IMR-90 (cell line): ENCODE measurements around the gene SDHD. TPM values are rescaled to one million over a fixed set of nuclear protein-coding genes. Genes with fewer than 3 reads are reported as not detected.

Source experiments
- ATAC-seq: fragments of 200-7000 bp; cut with Tn5 transposase; 2 replicates; pipeline ENCODE4 v1.9.1; 2020; ENCODE audit warnings: low read depth, mild to moderate bottlenecking, moderate library complexity
- BruUV-seq: library from RNA; stranded (reverse); fragments of 400-500 nt; replicated peaks from 2 replicates; lab custom pipeline; 2021; lab: Mats Ljungman, UMichigan
- CTCF ChIA-PET: fragments of 300-600 bp; formaldehyde crosslinking; extraction: SDS; loops from one replicate; lab custom pipeline; 2021; ENCODE audit warnings: antibody characterized with exemption; lab: Yijun Ruan, JAX
- POLR2A ChIA-PET: fragments of 300-600 bp; sonication (Branson Sonifier 250); formaldehyde crosslinking; loops from one replicate; lab custom pipeline; 2022; ENCODE audit warnings: antibody characterized with exemption; ENCODE audit not compliant: unreplicated experiment; lab: Charles Lee
- DNase-seq: peaks from one replicate; pipeline ENCODE4 v3.0.0; 2013
- H2AFZ ChIP-seq: replicated peaks from 2 replicates; pipeline ENCODE3; 2013; ENCODE audit warnings: low read length, mild to moderate bottlenecking; ENCODE audit not compliant: poor library complexity
- H2AK5ac ChIP-seq: 2 replicates; pipeline ENCODE4 v1.6.1; 2013; ENCODE audit warnings: low read depth, low read length, inconsistent platforms
- H2AK9ac ChIP-seq: replicated peaks from 2 replicates; pipeline ENCODE3; 2013; ENCODE audit warnings: mild to moderate bottlenecking, low read depth, low read length, moderate library complexity; ENCODE audit not compliant: poor library complexity
- H2BK120ac ChIP-seq: 2 replicates; pipeline ENCODE4 v1.6.1; 2013; ENCODE audit warnings: low read depth, low read length, inconsistent platforms
- H2BK15ac ChIP-seq: 3 replicates; pipeline ENCODE4 v1.6.1; 2013; ENCODE audit warnings: low read depth, low read length, inconsistent platforms
- H2BK20ac ChIP-seq: 2 replicates; pipeline ENCODE4 v1.6.1; 2013; ENCODE audit warnings: low read depth, mild to moderate bottlenecking, inconsistent platforms, low read length, moderate library complexity
- H2BK5ac ChIP-seq: 2 replicates; pipeline ENCODE4 v1.6.1; 2013; ENCODE audit warnings: mild to moderate bottlenecking, low read depth, low read length, inconsistent platforms; ENCODE audit not compliant: poor library complexity, severe bottlenecking
- H3K14ac ChIP-seq: replicated peaks from 2 replicates; pipeline ENCODE4 v1.6.1; 2013; ENCODE audit warnings: low read depth, low read length, inconsistent platforms
- H3K18ac ChIP-seq: 2 replicates; pipeline ENCODE4 v1.6.1; 2013; ENCODE audit warnings: low read depth, low read length, control low read depth
- H3K23ac ChIP-seq: 2 replicates; pipeline ENCODE4 v1.6.1; 2013; ENCODE audit warnings: low read depth, low read length, inconsistent platforms
- H3K27ac ChIP-seq: 2 replicates; pipeline ENCODE4 v1.5.1; 2013; ENCODE audit warnings: mild to moderate bottlenecking, control low read depth, low read length; ENCODE audit not compliant: insufficient read depth
- H3K27me3 ChIP-seq: 2 replicates; pipeline ENCODE4 v1.6.1; 2013; ENCODE audit warnings: low read length; ENCODE audit not compliant: control insufficient read depth, insufficient read depth
- H3K36me3 ChIP-seq: 2 replicates; pipeline ENCODE4 v1.6.1; 2013; ENCODE audit warnings: low read length, mixed read lengths; ENCODE audit not compliant: control insufficient read depth, insufficient read depth
- H3K4ac ChIP-seq: 2 replicates; pipeline ENCODE4 v1.6.1; 2013; ENCODE audit warnings: low read depth, low read length, inconsistent platforms
- H3K4me1 ChIP-seq: 2 replicates; pipeline ENCODE4 v1.6.1; 2013; ENCODE audit warnings: low read length, mixed read lengths; ENCODE audit not compliant: control insufficient read depth, insufficient read depth
- H3K4me2 ChIP-seq: 2 replicates; pipeline ENCODE4 v1.6.1; 2013; ENCODE audit warnings: low read depth, mild to moderate bottlenecking, control low read depth, low read length, moderate library complexity
- H3K4me3 ChIP-seq: 2 replicates; pipeline ENCODE4 v1.5.1; 2013; ENCODE audit warnings: low read depth, mild to moderate bottlenecking, control low read depth, low read length, moderate library complexity; ENCODE audit not compliant: insufficient read depth
- H3K56ac ChIP-seq: 2 replicates; pipeline ENCODE4 v1.6.1; 2013; ENCODE audit warnings: low read length, inconsistent platforms; ENCODE audit not compliant: insufficient read depth; ENCODE audit errors: extremely low read depth
- H3K79me1 ChIP-seq, 2 experiments: 2 replicates each; pipeline ENCODE4 v1.6.1; 2013; ENCODE audit warnings: low read length in 2 of 2, inconsistent platforms in 1 of 2, low read depth in 1 of 2
- H3K9ac ChIP-seq: 2 replicates; pipeline ENCODE4 v1.6.1; 2013; ENCODE audit warnings: low read depth, low read length, control low read depth
- H3K9me1 ChIP-seq: 2 replicates; pipeline ENCODE4 v1.6.1; 2013; ENCODE audit warnings: low read length, inconsistent platforms; ENCODE audit not compliant: insufficient read depth
- H3K9me3 ChIP-seq: 2 replicates; pipeline ENCODE4 v1.6.1; 2013; ENCODE audit warnings: low read length; ENCODE audit not compliant: control insufficient read depth, insufficient read depth
- H4K20me1 ChIP-seq: 2 replicates; pipeline ENCODE4 v1.6.1; 2013; ENCODE audit warnings: low read length, inconsistent platforms; ENCODE audit not compliant: insufficient read depth
- H4K5ac ChIP-seq: 2 replicates; pipeline ENCODE4 v1.6.1; 2013; ENCODE audit warnings: mild to moderate bottlenecking, low read depth, low read length, control low read depth
- H4K8ac ChIP-seq, 2 experiments: 2 replicates each; pipeline ENCODE4 v1.6.1; 2013; ENCODE audit warnings: low read depth in 2 of 2, low read length in 2 of 2, control low read depth in 1 of 2, inconsistent platforms in 1 of 2
- H4K91ac ChIP-seq: 2 replicates; pipeline ENCODE4 v1.6.1; 2013; ENCODE audit warnings: low read depth, low read length, inconsistent platforms; ENCODE audit not compliant: insufficient read depth
- BHLHE40 ChIP-seq: fragments of 150-350 bp; IDR thresholded peaks from 2 replicates; pipeline ENCODE4 v1.6.1; 2016; ENCODE audit warnings: mild to moderate bottlenecking, low read depth, low read length
- CEBPB ChIP-seq: IDR thresholded peaks from 2 replicates; pipeline ENCODE4 v1.6.1; 2012; ENCODE audit warnings: low read depth, low read length, improper control_type of control experiment
- CHD1 ChIP-seq: IDR thresholded peaks from 2 replicates; pipeline ENCODE4 v1.6.1; 2012; ENCODE audit warnings: low read depth, low read length, improper control_type of control experiment
- FOS ChIP-seq: fragments of 150-350 bp; IDR thresholded peaks from 2 replicates; pipeline ENCODE4 v1.6.1; 2016; ENCODE audit warnings: low read depth, low read length
- MAFK ChIP-seq: IDR thresholded peaks from 2 replicates; pipeline ENCODE4 v1.6.1; 2012; ENCODE audit warnings: low read depth, low read length, improper control_type of control experiment
- MAZ ChIP-seq: IDR thresholded peaks from 2 replicates; pipeline ENCODE4 v1.6.1; 2012; ENCODE audit warnings: low read depth, mild to moderate bottlenecking, low read length, improper control_type of control experiment, moderate library complexity, borderline replicate concordance
- MXI1 ChIP-seq: IDR thresholded peaks from 2 replicates; pipeline ENCODE4 v1.6.1; 2012; ENCODE audit warnings: low read depth, mild to moderate bottlenecking, low read length, moderate library complexity, borderline replicate concordance
- POLR2A ChIP-seq: IDR thresholded peaks from 2 replicates; pipeline ENCODE4 v1.6.1; 2012; ENCODE audit warnings: mild to moderate bottlenecking, low read depth, low read length
- RAD21 ChIP-seq: IDR thresholded peaks from 2 replicates; pipeline ENCODE4 v1.6.1; 2012; ENCODE audit warnings: low read length, improper control_type of control experiment
- RCOR1 ChIP-seq: IDR thresholded peaks from 2 replicates; pipeline ENCODE4 v1.6.1; 2012; ENCODE audit warnings: mild to moderate bottlenecking, low read length, improper control_type of control experiment; ENCODE audit not compliant: insufficient replicate concordance
- RFX5 ChIP-seq: IDR thresholded peaks from 2 replicates; pipeline ENCODE4 v1.8.0; 2012; ENCODE audit warnings: low read depth, mild to moderate bottlenecking, low read length, moderate library complexity
- SMC3 ChIP-seq: fragments of 150-350 bp; IDR thresholded peaks from 2 replicates; pipeline ENCODE4 v1.6.1; 2016; ENCODE audit warnings: low read depth, mild to moderate bottlenecking, antibody characterized with exemption, low read length, moderate library complexity
- WGBS, 2 experiments: methylation state at CpG; one replicate each; pipeline versions ENCODE4 v1.1.5 to v1.1.7; 2013; ENCODE audit warnings: missing lambda C conversion rate in 2 of 2; ENCODE audit not compliant: insufficient read length in 1 of 2; ENCODE audit errors: extremely low coverage in 2 of 2; 5-methylcytosine and 5-hydroxymethylcytosine counted together
- dilution Hi-C: fragments of 300-500 bp; cut with HindIII; formaldehyde crosslinking; loops from one replicate; pipeline ENCODE4 v1.14.3; 2018; ENCODE audit warnings: low sequenced_read_pairs; ENCODE audit not compliant: unreplicated experiment
- in situ Hi-C: fragments of 300-500 bp; cut with MboI; formaldehyde crosslinking; loops from 3 replicates; pipeline ENCODE4 v1.14.3; 2019; ENCODE audit warnings: low sequenced_read_pairs, inconsistent platforms, mixed read lengths
- intact Hi-C: fragments of 100-400 bp; cut with micrococcal nuclease; formaldehyde crosslinking; loops from 2 replicates; pipeline ENCODE4 v1.10.0; 2022
- polyA plus RNA-seq, 3 experiments: library from polyadenylated mRNA; depleted of rRNA; stranded (reverse); fragments of >200 nt; gene quantifications; 2 replicates each; pipeline ENCODE4 v1.2.3, GENCODE V29; 2012; ENCODE audit warnings: low replicate concordance in 1 of 3
- total RNA-seq: library from RNA; depleted of rRNA; stranded (reverse); fragments of >200 nt; gene quantifications from 2 replicates; pipeline ENCODE4 v1.2.3, GENCODE V29; 2012
- TF ChIP-seq, protein P1 (sequence below): conservative IDR thresholded peaks from 2 replicates; pipeline ENCODE4 v1.5.1; 2012; ENCODE audit warnings: mild to moderate bottlenecking, low read depth, low read length, improper control_type of control experiment
- TF ChIP-seq, protein P2 (sequence below): fragments of 150-350 bp; IDR thresholded peaks from 2 replicates; pipeline ENCODE4 v1.6.1; 2017; ENCODE audit warnings: mild to moderate bottlenecking, antibody characterized with exemption, low read length, low read depth
- TF ChIP-seq, protein P3 (sequence below): fragments of 150-350 bp; IDR thresholded peaks from 2 replicates; pipeline ENCODE4 v1.6.1; 2016; ENCODE audit warnings: low read depth, mild to moderate bottlenecking, low read length, moderate library complexity, borderline replicate concordance

SDHD gene
- total and polyA plus RNA-seq, 2 of the 4 experiments (the other 2 are of a cell fraction): 83.2 to 166 TPM

DNA sequence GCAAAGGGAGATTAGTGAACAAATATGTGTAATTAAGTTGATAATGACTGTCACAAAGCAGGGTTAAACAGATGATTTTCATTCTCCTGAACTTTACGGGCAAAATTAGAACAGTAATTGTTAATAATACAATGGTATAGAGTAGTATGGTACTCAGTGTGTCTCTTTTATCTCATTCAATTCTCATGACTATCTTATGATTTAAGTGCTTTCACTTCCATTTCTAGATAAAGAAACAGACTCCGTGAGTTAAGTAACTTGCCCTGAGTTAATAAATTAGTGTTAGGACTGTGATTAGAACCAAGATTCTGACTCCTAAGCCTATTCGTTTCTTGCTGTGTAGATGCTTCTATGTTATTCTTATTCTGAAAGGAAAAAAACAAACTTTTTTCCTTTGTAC, 34.9 kb upstream of the SDHD start:
- DNase-seq: no peak

More for the DNA sequence above, 34.9 kb upstream of the SDHD start:
- H3K4me2 ChIP-seq: no peak overlapping the region
- H2AK9ac ChIP-seq: no peak overlapping the region
- peaks cover 0 to 13% of the 10 kb centered on the region in 2 experiments; a peak in 3 of 4 replicates for H3K79me1 ChIP-seq
- H3K56ac ChIP-seq: no peak overlapping the region
- H3K23ac ChIP-seq: no peak overlapping the region
- peaks cover 17% of the 10 kb centered on the region for H3K36me3 ChIP-seq
- no peak for ATAC-seq
- ChIA-PET POLR2A (interaction anchor here (0.6 kb wide), 1 partner anchor 249 kb away, joined by 4 read pairs; no protein-coding TSS in a partner anchor), CTCF (interaction anchor here (0.9 kb wide), 1 partner anchor 109 kb away, joined by 3 read pairs; no protein-coding TSS in a partner anchor)
- no peak overlapping the region for H2AK5ac ChIP-seq
- H4K5ac ChIP-seq: no peak overlapping the region
- H2BK15ac ChIP-seq: no peak overlapping the region
- H4K91ac ChIP-seq: no peak overlapping the region
- peaks cover 5% of the 10 kb centered on the region; the same call in 1 of the 2 replicates for H3K4me1 ChIP-seq
- H3K9me3 ChIP-seq: no peaks in the 10 kb centered on the region
- H2BK5ac ChIP-seq: no peak overlapping the region
- H3K27ac ChIP-seq: no peak overlapping the region
- no TSS peak for BruUV-seq
- 0 out of 2 replicates have a peak, but pooled peaks cover 3% of the 10 kb centered on the region for H3K9me1 ChIP-seq
- H3K4ac ChIP-seq: no peak overlapping the region
- in situ Hi-C loops (no loop called here), intact Hi-C loops (no loop called here), dilution Hi-C loops (no loop called here)
- H2BK20ac ChIP-seq: no peak overlapping the region
- TF ChIP-seq RCOR1 (no peak), RAD21 (no peak), MXI1 (no peak), SMC3 (no peak), CEBPB (no peak), BHLHE40 (no peak), POLR2A (no peak), FOS (no peak), RFX5 (no peak), CHD1 (no peak), MAZ (no peak), MAFK (no peak)
- TF ChIP-seq, protein P1, sequence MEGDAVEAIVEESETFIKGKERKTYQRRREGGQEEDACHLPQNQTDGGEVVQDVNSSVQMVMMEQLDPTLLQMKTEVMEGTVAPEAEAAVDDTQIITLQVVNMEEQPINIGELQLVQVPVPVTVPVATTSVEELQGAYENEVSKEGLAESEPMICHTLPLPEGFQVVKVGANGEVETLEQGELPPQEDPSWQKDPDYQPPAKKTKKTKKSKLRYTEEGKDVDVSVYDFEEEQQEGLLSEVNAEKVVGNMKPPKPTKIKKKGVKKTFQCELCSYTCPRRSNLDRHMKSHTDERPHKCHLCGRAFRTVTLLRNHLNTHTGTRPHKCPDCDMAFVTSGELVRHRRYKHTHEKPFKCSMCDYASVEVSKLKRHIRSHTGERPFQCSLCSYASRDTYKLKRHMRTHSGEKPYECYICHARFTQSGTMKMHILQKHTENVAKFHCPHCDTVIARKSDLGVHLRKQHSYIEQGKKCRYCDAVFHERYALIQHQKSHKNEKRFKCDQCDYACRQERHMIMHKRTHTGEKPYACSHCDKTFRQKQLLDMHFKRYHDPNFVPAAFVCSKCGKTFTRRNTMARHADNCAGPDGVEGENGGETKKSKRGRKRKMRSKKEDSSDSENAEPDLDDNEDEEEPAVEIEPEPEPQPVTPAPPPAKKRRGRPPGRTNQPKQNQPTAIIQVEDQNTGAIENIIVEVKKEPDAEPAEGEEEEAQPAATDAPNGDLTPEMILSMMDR: no peak
- TF ChIP-seq, protein P2, sequence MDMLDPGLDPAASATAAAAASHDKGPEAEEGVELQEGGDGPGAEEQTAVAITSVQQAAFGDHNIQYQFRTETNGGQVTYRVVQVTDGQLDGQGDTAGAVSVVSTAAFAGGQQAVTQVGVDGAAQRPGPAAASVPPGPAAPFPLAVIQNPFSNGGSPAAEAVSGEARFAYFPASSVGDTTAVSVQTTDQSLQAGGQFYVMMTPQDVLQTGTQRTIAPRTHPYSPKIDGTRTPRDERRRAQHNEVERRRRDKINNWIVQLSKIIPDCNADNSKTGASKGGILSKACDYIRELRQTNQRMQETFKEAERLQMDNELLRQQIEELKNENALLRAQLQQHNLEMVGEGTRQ: no peak
- TF ChIP-seq, protein P3, sequence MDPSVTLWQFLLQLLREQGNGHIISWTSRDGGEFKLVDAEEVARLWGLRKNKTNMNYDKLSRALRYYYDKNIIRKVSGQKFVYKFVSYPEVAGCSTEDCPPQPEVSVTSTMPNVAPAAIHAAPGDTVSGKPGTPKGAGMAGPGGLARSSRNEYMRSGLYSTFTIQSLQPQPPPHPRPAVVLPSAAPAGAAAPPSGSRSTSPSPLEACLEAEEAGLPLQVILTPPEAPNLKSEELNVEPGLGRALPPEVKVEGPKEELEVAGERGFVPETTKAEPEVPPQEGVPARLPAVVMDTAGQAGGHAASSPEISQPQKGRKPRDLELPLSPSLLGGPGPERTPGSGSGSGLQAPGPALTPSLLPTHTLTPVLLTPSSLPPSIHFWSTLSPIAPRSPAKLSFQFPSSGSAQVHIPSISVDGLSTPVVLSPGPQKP: no peak
- H2AFZ ChIP-seq: no peak overlapping the region
- H3K14ac ChIP-seq: no peak overlapping the region
- no peak overlapping the region for H4K8ac ChIP-seq
- no peak overlapping the region for H3K4me3 ChIP-seq
- no peak overlapping the region for H3K9ac ChIP-seq
- H3K27me3 ChIP-seq: no peaks in the 10 kb centered on the region
- peaks cover 3% of the 10 kb centered on the region; the same call in 1 of the 2 replicates for H4K20me1 ChIP-seq
- no peak overlapping the region for H3K18ac ChIP-seq
- no CpG with 5 or more reads among the region's 3 CpGs for WGBS, 2 experiments
- no peak overlapping the region for H2BK120ac ChIP-seq
